Pancreas (tissue), 10 donors: ENCODE data around the gene FADS6. TPM values are rescaled to one million over a fixed set of nuclear protein-coding genes. Genes with fewer than 3 reads are reported as not detected.

Experiments used
- ATAC-seq, 4 donors: fragments of 200-7000 bp; cut with Tn5 transposase; one replicate each; pipeline versions ENCODE4 v1.8.0 to v1.9.1; 2020; ENCODE audit warnings: mild to moderate bottlenecking in 4 of 4, moderate library complexity in 4 of 4
- DNase-seq, 6 donors: peaks; one replicate each; pipeline ENCODE4 v3.0.0-alpha.2; 2020
- FAIRE-seq: peaks from 2 replicates; lab custom pipeline; 2012; peaks lifted over from hg19 to GRCh38; lab: Jason Lieb, UNC
- H3K27ac ChIP-seq, 4 donors: fragments of 200-600 bp; sonication (generic); 1 replicate in 3 of 4; 2 replicates in 1 of 4; pipeline versions ENCODE4 v1.5.0 to v1.8.0; 2020
- H3K27me3 ChIP-seq, 4 donors: fragments of 200-600 bp; one replicate each; pipeline ENCODE4 v1.8.0; 2021
- H3K36me3 ChIP-seq, 3 donors: fragments of 200-600 bp; sonication (generic) in 1 of 3; one replicate each; pipeline versions ENCODE4 v1.5.0 to v1.8.0; 2020 to 2021
- H3K4me1 ChIP-seq, 3 donors: fragments of 200-600 bp; one replicate each; pipeline ENCODE4 v1.8.0; 2021
- H3K4me3 ChIP-seq, 4 donors: fragments of 200-600 bp; sonication (generic) in 2 of 4; one replicate each; pipeline versions ENCODE4 v1.5.0 to v1.8.0; 2020 to 2021
- H3K9me3 ChIP-seq, 4 donors: fragments of 200-600 bp; one replicate each; pipeline ENCODE4 v1.8.0; 2021
- WGBS, 2 donors: extraction: QIAGEN DNeasy Blood & Tissue Kit; methylation state at CpG; one replicate each; pipeline ENCODE4 v1.1.7; 2013; 5-methylcytosine and 5-hydroxymethylcytosine counted together
- intact Hi-C, 3 donors: fragments of 100-400 bp; cut with DNase I; formaldehyde crosslinking; loops; one replicate each; pipeline versions ENCODE4 v1.11.1 to v1.14.2; 2022
- polyA plus RNA-seq, 2 donors: library from polyadenylated mRNA; stranded (reverse); fragments of 200-250 nt; gene quantifications; one replicate each; pipeline ENCODE4 v1.2.3, GENCODE V29; 2013
- total RNA-seq, 6 donors: library from RNA; stranded (reverse); fragmentation: NEBNext Ultra II Directional in 4 of 6; extraction: Animal tissue kit (Norgen Biotek cat#: 25700) in 4 of 6; gene quantifications; one replicate each; pipeline versions ENCODE4 v1.2.1 to v1.2.4, GENCODE V29; 2021 to 2023
- TF ChIP-seq, protein P1 (sequence below), 4 donors: fragments of 200-600 bp; sonication (generic) in 3 of 4; IDR thresholded peaks; one replicate each; pipeline versions ENCODE4 v1.5.0 to v1.8.0; 2021; ENCODE audit warnings: antibody characterized with exemption in 4 of 4
- donor health status: healthy with polysubstance abuse.
- donor health status: DM: no; HTN: no; CAD: no; lungs with moderate emphysema.
- donor health status: DM: no; HTN: no; CAD: no.
- donor health status: control.
- donor health status: control.
- donor health status: Bipolar disorder and iron deficiency.
- donor health status: DM: yes; HTN: yes; CAD: no.
- donor health status: DM: no; HTN: no; CAD: no.
- donor health status: DM: no; HTN: no; CAD: no.
- donor health status: DM: yes; HTN: yes; CAD: no.

Gene FADS6
- total and polyA plus RNA-seq, 8 donors = 0.07 to 0.16 TPM; not detected in 6

- FAIRE-seq = no peak
- Histone ChIP-seq H3K27me3 (no peaks in the 10 kb centered on the region), H3K36me3 (no peaks in the 10 kb centered on the region), H3K4me3 (no peak overlapping the region), H3K9me3 (no peaks in the 10 kb centered on the region), H3K4me1 (no peaks in the 10 kb centered on the region), H3K27ac (no peak overlapping the region)
- ATAC-seq = no peak
- TF ChIP-seq, protein P1, sequence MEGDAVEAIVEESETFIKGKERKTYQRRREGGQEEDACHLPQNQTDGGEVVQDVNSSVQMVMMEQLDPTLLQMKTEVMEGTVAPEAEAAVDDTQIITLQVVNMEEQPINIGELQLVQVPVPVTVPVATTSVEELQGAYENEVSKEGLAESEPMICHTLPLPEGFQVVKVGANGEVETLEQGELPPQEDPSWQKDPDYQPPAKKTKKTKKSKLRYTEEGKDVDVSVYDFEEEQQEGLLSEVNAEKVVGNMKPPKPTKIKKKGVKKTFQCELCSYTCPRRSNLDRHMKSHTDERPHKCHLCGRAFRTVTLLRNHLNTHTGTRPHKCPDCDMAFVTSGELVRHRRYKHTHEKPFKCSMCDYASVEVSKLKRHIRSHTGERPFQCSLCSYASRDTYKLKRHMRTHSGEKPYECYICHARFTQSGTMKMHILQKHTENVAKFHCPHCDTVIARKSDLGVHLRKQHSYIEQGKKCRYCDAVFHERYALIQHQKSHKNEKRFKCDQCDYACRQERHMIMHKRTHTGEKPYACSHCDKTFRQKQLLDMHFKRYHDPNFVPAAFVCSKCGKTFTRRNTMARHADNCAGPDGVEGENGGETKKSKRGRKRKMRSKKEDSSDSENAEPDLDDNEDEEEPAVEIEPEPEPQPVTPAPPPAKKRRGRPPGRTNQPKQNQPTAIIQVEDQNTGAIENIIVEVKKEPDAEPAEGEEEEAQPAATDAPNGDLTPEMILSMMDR (IDR thresholded peaks at IDR 0.05) = no peak
- intact Hi-C loops = no loop called here
- DNase-seq = peak in 1 of 6 donors; percentile 70
- 96 to 97% methylated on average over 19 of the region's 19 CpGs for WGBS, 2 donors
These were observed 56.6 kb downstream of the FADS6 start for GRCh38 chr17:74836691-74837467.

GRCh38 chr17:74836191-74836590, 57.2 kb downstream of the FADS6 start:
- H3K27me3 ChIP-seq = no peaks in the 10 kb centered on the region
- DNase-seq = peak in 1 of 6 donors; percentile 61
- TF ChIP-seq, protein P1 (IDR thresholded peaks at IDR 0.05) = no peak
- no peak for FAIRE-seq
- H3K4me1 ChIP-seq = no peaks in the 10 kb centered on the region
- no peak overlapping the region for H3K27ac ChIP-seq
- no peak for ATAC-seq
- H3K9me3 ChIP-seq = no peaks in the 10 kb centered on the region
- no peak overlapping the region for H3K4me3 ChIP-seq
- H3K36me3 ChIP-seq = no peaks in the 10 kb centered on the region
- WGBS, 2 donors = 93% methylated on average over 26 of the region's 26 CpGs
- intact Hi-C loops = no loop called here

GRCh38 chr17:74833501-74834377, 59.7 kb downstream of the FADS6 start:
- WGBS, 2 donors = 79 to 83% methylated on average over 16 of the region's 16 CpGs

GRCh38 chr17:74832421-74832820, 61.0 kb downstream of the FADS6 start:
- no peaks in the 10 kb centered on the region for H3K27me3 ChIP-seq
- DNase-seq (peak in 1 of 6 donors; percentile 41), ATAC-seq (no peak), FAIRE-seq (no peak)
- no peaks in the 10 kb centered on the region for H3K36me3 ChIP-seq
- no peaks in the 10 kb centered on the region for H3K9me3 ChIP-seq
- no peak overlapping the region for H3K27ac ChIP-seq
- TF ChIP-seq, protein P1 (IDR thresholded peaks at IDR 0.05) = no peak
- intact Hi-C loops = no loop called here
- H3K4me3 ChIP-seq = no peak overlapping the region
- H3K4me1 ChIP-seq = no peaks in the 10 kb centered on the region
- WGBS, 2 donors = 89 to 94% methylated on average over 9 of the region's 9 CpGs

More at GRCh38 chr17:74833501-74834377, 59.7 kb downstream of the FADS6 start:
- H3K4me3 ChIP-seq = no peak overlapping the region
- H3K27ac ChIP-seq = no peak overlapping the region
- no peaks in the 10 kb centered on the region for H3K4me1 ChIP-seq
- TF ChIP-seq, protein P1 (IDR thresholded peaks at IDR 0.05) = no peak
- H3K36me3 ChIP-seq = no peaks in the 10 kb centered on the region
- peak in 3 of 4 donors; percentile 30 to 74 (median 46) for ATAC-seq
- H3K9me3 ChIP-seq = no peaks in the 10 kb centered on the region
- no peak for DNase-seq
- FAIRE-seq = no peak
- no peaks in the 10 kb centered on the region for H3K27me3 ChIP-seq
- intact Hi-C loops = no loop called here
